Activated naive CD8-positive, alpha-beta T cell (primary cell): Measurements from ENCODE around the gene CTBP1.

Experiments used
- H3K27ac Mint-ChIP-seq: one replicate; pipeline ENCODE4 v1.8.0; 2021; ENCODE audit warnings: mixed read lengths
- H3K27me3 Mint-ChIP-seq: one replicate; pipeline ENCODE4 v1.8.0; 2021; ENCODE audit warnings: mixed read lengths
- H3K36me3 Mint-ChIP-seq: one replicate; pipeline ENCODE4 v1.8.0; 2021; ENCODE audit warnings: mixed read lengths
- H3K4me1 Mint-ChIP-seq: one replicate; pipeline ENCODE4 v1.8.0; 2021; ENCODE audit warnings: low read depth, mixed read lengths
- H3K4me3 Mint-ChIP-seq: one replicate; pipeline ENCODE4 v1.8.0; 2021; ENCODE audit warnings: mild to moderate bottlenecking, mixed read lengths
- H3K9me3 Mint-ChIP-seq: one replicate; pipeline ENCODE4 v1.8.0; 2021; ENCODE audit warnings: low read depth, mixed read lengths

CTBP1 gene

GRCh38 chr4:1231637-1232360 lies 17.1 kb downstream of the CTBP1 start:
- Mint-ChIP-seq H3K27me3 (no peaks in the 10 kb centered on the region), H3K4me1 (peaks cover 2% of the 10 kb centered on the region), H3K4me3 (no peak overlapping the region), H3K36me3 (peaks cover 5% of the 10 kb centered on the region), H3K9me3 (no peaks in the 10 kb centered on the region), H3K27ac (no peak overlapping the region)

GRCh38 chr4:1230971-1231636 lies 17.8 kb downstream of the CTBP1 start:
- no peak overlapping the region for H3K27ac Mint-ChIP-seq
- H3K27me3 Mint-ChIP-seq, result no peaks in the 10 kb centered on the region
- H3K36me3 Mint-ChIP-seq, result peaks cover 5% of the 10 kb centered on the region
- H3K9me3 Mint-ChIP-seq, result no peaks in the 10 kb centered on the region
- H3K4me3 Mint-ChIP-seq, result no peak overlapping the region
- peaks cover 2% of the 10 kb centered on the region for H3K4me1 Mint-ChIP-seq

- H3K27ac Mint-ChIP-seq, result no peak overlapping the region
- H3K36me3 Mint-ChIP-seq, result peaks cover 5% of the 10 kb centered on the region
- no peaks in the 10 kb centered on the region for H3K9me3 Mint-ChIP-seq
- no peak overlapping the region for H3K4me3 Mint-ChIP-seq
- peaks cover under 1% of the 10 kb centered on the region for H3K4me1 Mint-ChIP-seq
- H3K27me3 Mint-ChIP-seq, result no peaks in the 10 kb centered on the region
These were observed 18.6 kb downstream of the CTBP1 start for GRCh38 chr4:1230316-1230715.

- Mint-ChIP-seq H3K27ac (no peak overlapping the region), H3K36me3 (peaks cover 5% of the 10 kb centered on the region), H3K27me3 (no peaks in the 10 kb centered on the region), H3K4me3 (no peak overlapping the region), H3K4me1 (no peaks in the 10 kb centered on the region), H3K9me3 (no peaks in the 10 kb centered on the region)
These were observed 19.6 kb downstream of the CTBP1 start for GRCh38 chr4:1229117-1229849.

- Mint-ChIP-seq H3K4me3 (no peak overlapping the region), H3K9me3 (no peaks in the 10 kb centered on the region), H3K36me3 (peaks cover 5% of the 10 kb centered on the region), H3K27ac (no peak overlapping the region), H3K4me1 (peaks cover 2% of the 10 kb centered on the region), H3K27me3 (no peaks in the 10 kb centered on the region)
These were observed 21.1 kb downstream of the CTBP1 start for GRCh38 chr4:1227816-1228215.

- Mint-ChIP-seq H3K36me3 (peaks cover 5% of the 10 kb centered on the region), H3K4me1 (peaks cover 2% of the 10 kb centered on the region), H3K27ac (no peak overlapping the region), H3K4me3 (no peak overlapping the region), H3K9me3 (no peaks in the 10 kb centered on the region), H3K27me3 (no peaks in the 10 kb centered on the region)
These were observed 22.3 kb downstream of the CTBP1 start for GRCh38 chr4:1226598-1226997.

- no peaks in the 10 kb centered on the region for H3K27me3 Mint-ChIP-seq
- H3K36me3 Mint-ChIP-seq, result peaks cover 5% of the 10 kb centered on the region
These were observed 22.8 kb downstream of the CTBP1 start for GRCh38 chr4:1226144-1226481.

GRCh38 chr4:1225272-1226143 lies 23.4 kb downstream of the CTBP1 start:
- Mint-ChIP-seq H3K4me3 (no peak overlapping the region), H3K4me1 (peaks cover 2% of the 10 kb centered on the region), H3K27me3 (no peaks in the 10 kb centered on the region), H3K36me3 (peaks cover 5% of the 10 kb centered on the region), H3K9me3 (no peaks in the 10 kb centered on the region), H3K27ac (no peak overlapping the region)

More at GRCh38 chr4:1226144-1226481, 22.8 kb downstream of the CTBP1 start:
- H3K27ac Mint-ChIP-seq, result no peak overlapping the region
- H3K4me1 Mint-ChIP-seq, result peaks cover 2% of the 10 kb centered on the region
- H3K9me3 Mint-ChIP-seq, result no peaks in the 10 kb centered on the region
- no peak overlapping the region for H3K4me3 Mint-ChIP-seq

- Mint-ChIP-seq H3K4me1 (peaks cover 6% of the 10 kb centered on the region), H3K27me3 (no peaks in the 10 kb centered on the region), H3K4me3 (no peak overlapping the region), H3K27ac (no peak overlapping the region), H3K9me3 (no peaks in the 10 kb centered on the region), H3K36me3 (peaks cover 8% of the 10 kb centered on the region)
These were observed 24.8 kb downstream of the CTBP1 start for GRCh38 chr4:1223841-1224809.

GRCh38 chr4:1222938-1223690 lies 25.8 kb downstream of the CTBP1 start:
- Mint-ChIP-seq H3K4me3 (no peak overlapping the region), H3K4me1 (peaks cover 13% of the 10 kb centered on the region), H3K27ac (no peak overlapping the region), H3K36me3 (peaks cover 8% of the 10 kb centered on the region), H3K9me3 (no peaks in the 10 kb centered on the region), H3K27me3 (no peaks in the 10 kb centered on the region)

- Mint-ChIP-seq H3K27me3 (no peaks in the 10 kb centered on the region), H3K4me1 (peaks cover 20% of the 10 kb centered on the region), H3K27ac (no peak overlapping the region), H3K36me3 (peaks cover 10% of the 10 kb centered on the region), H3K4me3 (no peak overlapping the region), H3K9me3 (no peaks in the 10 kb centered on the region)
These were observed 26.7 kb downstream of the CTBP1 start for GRCh38 chr4:1222036-1222789.

GRCh38 chr4:1221155-1221870 lies 27.6 kb downstream of the CTBP1 start:
- H3K27ac Mint-ChIP-seq, result no peak overlapping the region
- peaks cover 7% of the 10 kb centered on the region for H3K36me3 Mint-ChIP-seq
- no peak overlapping the region for H3K4me3 Mint-ChIP-seq
- no peaks in the 10 kb centered on the region for H3K27me3 Mint-ChIP-seq
- H3K9me3 Mint-ChIP-seq, result no peaks in the 10 kb centered on the region
- peaks cover 27% of the 10 kb centered on the region for H3K4me1 Mint-ChIP-seq
